Naive thymus-derived CD8-positive, alpha-beta T cell (primary cell): ENCODE measurements around the gene LHX3. TPM values are rescaled to one million over a fixed set of nuclear protein-coding genes. Genes with fewer than 3 reads are reported as not detected.

Experiments used
- ATAC-seq, 2 donors: fragments of 150-1000 bp; cut with Tn5 transposase in 1 of 2; sonication (Bioruptor Pico), chemical (Tn5 transposase) in 1 of 2; 1 replicate in 1 of 2; 2 replicates in 1 of 2; pipeline ENCODE4 v1.10.0; 2021; ENCODE audit warnings: mild to moderate bottlenecking in 2 of 2, moderate library complexity in 2 of 2
- POLR2A ChIA-PET: fragments of 350-600 bp; sonication (Branson Sonifier 250); formaldehyde crosslinking; loops from one replicate; lab custom pipeline; 2021; ENCODE audit warnings: antibody characterized with exemption; lab: Charles Lee
- DNase-seq, 10 donors: peaks; one replicate each; pipeline versions ENCODE4 v3.0.0 to v3.0.0-alpha.2; 2020 to 2022
- H3K27ac Mint-ChIP-seq, 10 donors: one replicate each; pipeline ENCODE4 v1.8.0; 2020 to 2022; ENCODE audit warnings: mild to moderate bottlenecking in 10 of 10, mixed read lengths in 10 of 10, moderate library complexity in 4 of 10, inconsistent platforms in 1 of 10
- H3K27me3 Mint-ChIP-seq, 5 donors: one replicate each; pipeline ENCODE4 v1.8.0; 2021 to 2022; ENCODE audit warnings: mixed read lengths in 5 of 5
- H3K36me3 Mint-ChIP-seq, 3 donors: one replicate each; pipeline ENCODE4 v1.8.0; 2020 to 2022; ENCODE audit warnings: mixed read lengths in 3 of 3, mild to moderate bottlenecking in 2 of 3, inconsistent platforms in 1 of 3
- H3K4me1 Mint-ChIP-seq, 4 donors: one replicate each; pipeline ENCODE4 v1.8.0; 2021 to 2022; ENCODE audit warnings: mixed read lengths in 4 of 4
- H3K4me3 Mint-ChIP-seq, 10 donors: one replicate each; pipeline ENCODE4 v1.8.0; 2020 to 2022; ENCODE audit warnings: mild to moderate bottlenecking in 10 of 10, mixed read lengths in 10 of 10, moderate library complexity in 6 of 10, inconsistent platforms in 1 of 10
- H3K9me3 Mint-ChIP-seq, 9 donors: one replicate each; pipeline ENCODE4 v1.8.0; 2020 to 2022; ENCODE audit warnings: mixed read lengths in 9 of 9, mild to moderate bottlenecking in 3 of 9, inconsistent platforms in 1 of 9, moderate library complexity in 1 of 9
- polyA plus RNA-seq, 3 donors: library from polyadenylated mRNA; unstranded; fragments of 300-500 nt; fragmentation: Illumina TruSeq; gene quantifications; one replicate each; pipeline ENCODE4 v1.2.3, GENCODE V29; 2021
- total RNA-seq, 8 experiments: library from RNA in 2 of 8; stranded (reverse) in 2 of 8; gene quantifications; one replicate each; pipeline ENCODE4 v1.2.3 and lab custom pipeline; 2021 to 2026

The LHX3 gene
- total and polyA plus RNA-seq, 5 experiments from 2014 or later = not detected

- POLR2A ChIA-PET = interaction anchor here (0.5 kb wide), 1 partner anchor 41 kb away, joined by 4 read pairs; no protein-coding TSS in a partner anchor
- Mint-ChIP-seq H3K9me3 (no peaks in the 10 kb centered on the region), H3K27me3 (peaks cover 11 to 69% (median 32%) of the 10 kb centered on the region in 5 donors), H3K36me3 (peaks cover 0 to 4% (median 0%) of the 10 kb centered on the region in 3 donors), H3K4me1 (peaks cover 0 to 5% (median 3%) of the 10 kb centered on the region in 4 donors), H3K4me3 (no peak overlapping the region), H3K27ac (no peak overlapping the region)
- no peak for ATAC-seq
- no peak for DNase-seq
Measured at GRCh38 chr9:136191960-136192286, 13.0 kb downstream of the LHX3 start.

- H3K36me3 Mint-ChIP-seq = peaks cover 0 to under 1% (median 0%) of the 10 kb centered on the region in 3 donors
- no peak for DNase-seq
- no peak for ATAC-seq
- peaks cover 0 to 1% (median 0%) of the 10 kb centered on the region in 4 donors for H3K4me1 Mint-ChIP-seq
- no peak overlapping the region for H3K27ac Mint-ChIP-seq
- no peaks in the 10 kb centered on the region for H3K9me3 Mint-ChIP-seq
- H3K4me3 Mint-ChIP-seq = no peak overlapping the region
- POLR2A ChIA-PET = no interaction called here
- peaks cover 8 to 69% (median 31%) of the 10 kb centered on the region in 5 donors for H3K27me3 Mint-ChIP-seq
Measured at GRCh38 chr9:136191099-136191959, 13.6 kb downstream of the LHX3 start.

DNA sequence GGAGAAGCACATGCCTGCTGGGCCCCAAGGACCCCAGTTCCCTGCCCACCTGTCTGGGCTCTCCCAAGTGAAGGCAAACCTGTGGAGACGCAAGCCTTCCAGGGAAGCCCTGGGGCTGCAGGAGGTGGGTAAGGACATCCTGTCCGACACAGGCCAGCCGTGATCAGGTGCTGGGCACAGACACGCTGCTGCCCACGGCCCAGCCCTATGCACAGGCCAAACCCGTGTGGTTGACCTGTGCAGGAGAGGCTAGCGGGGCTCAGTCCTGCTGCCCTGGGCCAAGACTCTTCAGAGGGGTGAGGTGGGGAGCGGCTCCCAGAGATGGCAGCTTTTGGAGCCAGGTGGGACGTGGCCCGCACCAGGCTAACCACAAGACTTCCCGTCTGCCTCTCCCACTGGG, 14.3 kb downstream of the LHX3 start:
- ATAC-seq = no peak
- POLR2A ChIA-PET = no interaction called here

DNA sequence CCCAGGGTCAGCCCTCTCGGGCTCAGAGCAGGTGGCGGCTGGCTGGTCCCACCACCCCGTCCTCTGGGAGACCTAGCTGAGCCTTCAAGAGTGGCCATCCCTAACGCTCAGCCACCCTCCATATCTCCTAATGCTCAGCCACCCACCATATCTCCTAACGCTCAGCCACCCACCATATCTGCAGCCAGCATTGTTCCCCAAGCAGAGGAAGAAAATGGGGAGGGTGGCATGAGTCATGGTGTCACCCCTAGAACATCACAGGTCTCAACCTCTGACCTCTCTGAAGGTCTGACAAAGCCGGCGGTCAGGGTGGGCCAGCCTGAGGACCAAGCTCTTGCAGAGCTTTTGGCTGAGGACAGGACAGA, 14.7 kb downstream of the LHX3 start:
- Mint-ChIP-seq H3K4me1 (peaks cover 0 to 1% (median 0%) of the 10 kb centered on the region in 4 donors), H3K4me3 (no peak overlapping the region), H3K27me3 (peaks cover 6 to 65% (median 32%) of the 10 kb centered on the region in 5 donors), H3K27ac (no peak overlapping the region), H3K36me3 (no peaks in the 10 kb centered on the region), H3K9me3 (no peaks in the 10 kb centered on the region)
- POLR2A ChIA-PET = interaction anchor here (0.6 kb wide), 1 partner anchor 283 kb away, joined by 4 read pairs; the partner anchor contains the start of gene CAMSAP1
- DNase-seq = no peak
- no peak for ATAC-seq

More for the DNA sequence above, 14.3 kb downstream of the LHX3 start:
- H3K9me3 Mint-ChIP-seq = no peaks in the 10 kb centered on the region
- peaks cover 6 to 65% (median 29%) of the 10 kb centered on the region in 5 donors for H3K27me3 Mint-ChIP-seq
- H3K27ac Mint-ChIP-seq = no peak overlapping the region
- H3K4me3 Mint-ChIP-seq = no peak overlapping the region
- peaks cover 0 to 1% (median 0%) of the 10 kb centered on the region in 4 donors for H3K4me1 Mint-ChIP-seq
- DNase-seq = no peak
- no peaks in the 10 kb centered on the region for H3K36me3 Mint-ChIP-seq

DNA sequence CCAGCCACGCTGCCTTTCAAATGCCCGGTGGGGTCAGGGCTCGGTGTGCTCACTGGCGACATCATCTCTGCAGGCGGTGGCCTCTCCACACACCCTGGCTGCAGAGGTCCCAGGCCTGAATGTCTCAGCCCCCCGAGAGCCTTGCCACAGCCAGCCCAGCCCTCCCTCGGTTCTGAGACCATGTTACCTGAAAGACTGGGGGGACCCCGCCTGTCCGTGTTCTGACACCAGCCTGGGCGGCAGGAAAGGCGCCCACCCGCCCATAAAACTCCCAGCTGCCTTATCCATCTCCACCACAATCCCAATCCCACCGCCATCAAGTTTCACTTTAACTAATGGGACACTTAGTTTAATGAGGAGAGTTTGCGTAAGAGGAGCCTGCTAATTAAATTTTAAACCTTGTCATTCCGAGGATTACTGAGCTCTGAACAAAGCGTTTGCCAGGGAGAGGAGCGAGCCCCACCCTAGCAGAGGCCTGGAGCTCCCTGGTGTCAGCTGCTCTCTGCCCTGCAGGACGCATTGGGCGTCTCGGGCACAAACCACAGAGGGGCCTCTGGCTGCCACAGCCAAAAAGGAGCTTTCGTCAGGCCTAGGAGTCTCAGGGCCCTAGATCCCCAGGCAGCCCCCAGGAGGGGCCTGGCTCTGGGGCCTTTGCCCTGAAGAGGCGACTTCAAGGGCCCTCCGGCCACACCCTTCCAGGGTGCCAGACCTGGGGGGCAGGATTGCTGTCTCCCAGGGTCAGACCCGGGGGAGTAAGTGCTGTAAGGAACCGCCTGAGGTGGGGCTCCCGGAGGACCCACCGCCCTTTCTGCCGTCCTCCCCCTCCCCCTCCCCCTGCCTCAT, 15.3 kb downstream of the LHX3 start:
- H3K4me3 Mint-ChIP-seq = no peak overlapping the region
- no peak for DNase-seq
- H3K27ac Mint-ChIP-seq = no peak overlapping the region
- no peak for ATAC-seq
- POLR2A ChIA-PET = interaction anchor here (0.6 kb wide), 1 partner anchor 282 kb away, joined by 4 read pairs; the partner anchor contains the start of gene CAMSAP1
- no peaks in the 10 kb centered on the region for H3K4me1 Mint-ChIP-seq
- H3K27me3 Mint-ChIP-seq = peaks cover 7 to 65% (median 34%) of the 10 kb centered on the region in 5 donors
- H3K36me3 Mint-ChIP-seq = no peaks in the 10 kb centered on the region
- H3K9me3 Mint-ChIP-seq = no peaks in the 10 kb centered on the region

- POLR2A ChIA-PET = no interaction called here
- no peak overlapping the region for H3K27ac Mint-ChIP-seq
- H3K4me3 Mint-ChIP-seq = no peak overlapping the region
- DNase-seq (no peak), ATAC-seq (no peak)
- H3K4me1 Mint-ChIP-seq = no peaks in the 10 kb centered on the region
- H3K27me3 Mint-ChIP-seq = peaks cover 8 to 66% (median 34%) of the 10 kb centered on the region in 5 donors
- no peaks in the 10 kb centered on the region for H3K9me3 Mint-ChIP-seq
- no peaks in the 10 kb centered on the region for H3K36me3 Mint-ChIP-seq
Measured at GRCh38 chr9:136187683-136188586, 17.0 kb downstream of the LHX3 start.

GRCh38 chr9:136187197-136187596, 17.7 kb downstream of the LHX3 start:
- ATAC-seq = no peak
- H3K27ac Mint-ChIP-seq = no peak overlapping the region

GRCh38 chr9:136186386-136186785, 18.5 kb downstream of the LHX3 start:
- Mint-ChIP-seq H3K36me3 (no peaks in the 10 kb centered on the region), H3K4me3 (no peak overlapping the region), H3K27ac (peak overlapping the region in 1 of 10 donors; percentile 69), H3K4me1 (no peaks in the 10 kb centered on the region), H3K9me3 (no peaks in the 10 kb centered on the region), H3K27me3 (peaks cover 8 to 57% (median 30%) of the 10 kb centered on the region in 5 donors)
- ATAC-seq (no peak), DNase-seq (no peak)
- POLR2A ChIA-PET = no interaction called here

More at GRCh38 chr9:136187197-136187596, 17.7 kb downstream of the LHX3 start:
- POLR2A ChIA-PET = no interaction called here
- Mint-ChIP-seq H3K27me3 (peaks cover 8 to 63% (median 34%) of the 10 kb centered on the region in 5 donors), H3K9me3 (no peaks in the 10 kb centered on the region), H3K36me3 (no peaks in the 10 kb centered on the region), H3K4me1 (no peaks in the 10 kb centered on the region), H3K4me3 (no peak overlapping the region)
- DNase-seq = no peak

DNA sequence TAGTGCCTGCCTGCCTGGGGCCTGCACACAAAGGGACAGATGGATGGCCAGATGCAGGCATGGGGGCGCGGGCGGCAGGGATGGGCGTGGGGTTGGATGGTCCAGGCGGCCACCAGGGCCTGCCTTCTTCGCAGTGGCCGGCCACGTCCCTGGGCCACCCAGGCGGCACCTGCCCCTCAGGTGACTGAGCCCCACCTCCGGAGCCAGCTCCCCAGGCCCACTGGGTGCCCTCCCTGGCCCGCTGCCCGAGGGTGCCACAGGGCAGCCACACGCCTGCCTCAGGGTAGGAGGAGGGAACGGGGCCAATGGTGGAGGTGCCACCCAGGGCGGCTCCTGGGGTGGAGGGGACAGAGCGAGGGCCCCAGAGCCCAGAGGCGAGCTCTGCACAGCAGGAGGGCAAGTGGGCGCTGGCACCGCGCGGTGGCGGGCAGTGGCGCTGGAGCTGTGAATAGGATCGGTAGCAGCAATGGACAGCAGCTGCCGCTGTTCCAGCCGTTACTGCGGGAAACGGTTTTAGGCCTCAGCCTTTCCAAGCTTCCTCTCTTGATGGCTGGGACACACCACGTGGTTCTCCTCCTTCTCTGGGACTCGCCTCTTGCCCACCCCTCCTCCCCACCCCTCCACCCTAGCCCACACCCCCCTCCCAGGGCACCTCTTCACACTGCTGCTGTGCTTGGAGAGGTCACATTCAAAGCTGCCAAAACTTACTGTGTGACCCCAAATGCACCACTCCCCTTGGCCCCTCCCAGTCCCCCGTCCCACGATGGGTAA, 19.1 kb downstream of the LHX3 start:
- H3K9me3 Mint-ChIP-seq = no peaks in the 10 kb centered on the region
- POLR2A ChIA-PET = no interaction called here
- H3K4me3 Mint-ChIP-seq = no peak overlapping the region
- ATAC-seq (no peak), DNase-seq (no peak)
- peak overlapping the region in 1 of 10 donors; percentile 69 for H3K27ac Mint-ChIP-seq
- peaks cover 6 to 51% (median 24%) of the 10 kb centered on the region in 5 donors for H3K27me3 Mint-ChIP-seq
- no peaks in the 10 kb centered on the region for H3K4me1 Mint-ChIP-seq
- no peaks in the 10 kb centered on the region for H3K36me3 Mint-ChIP-seq

DNA sequence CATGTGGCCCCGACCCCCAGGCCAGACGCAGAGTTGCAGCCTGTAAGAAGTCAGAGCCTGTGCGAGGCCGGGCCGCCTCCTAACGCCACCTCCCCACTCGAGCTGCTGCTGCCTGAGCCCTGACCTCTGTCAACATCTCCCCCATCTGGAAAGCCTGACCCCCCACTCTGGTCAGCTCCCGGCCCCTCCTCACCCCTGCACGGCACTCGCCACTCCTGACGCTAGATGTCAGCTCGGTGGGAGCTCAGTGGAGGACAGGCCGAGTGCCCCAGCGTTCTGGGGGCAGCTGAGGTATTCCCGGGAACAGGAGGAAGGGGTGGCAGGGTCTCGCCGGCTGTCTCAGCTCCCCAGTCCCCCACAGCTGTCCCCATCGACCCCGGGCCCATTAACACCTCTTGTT, 19.9 kb downstream of the LHX3 start:
- POLR2A ChIA-PET = no interaction called here
- ATAC-seq = no peak
- Mint-ChIP-seq H3K4me3 (no peak overlapping the region), H3K36me3 (no peaks in the 10 kb centered on the region), H3K9me3 (no peaks in the 10 kb centered on the region), H3K27ac (no peak overlapping the region), H3K27me3 (peaks cover 6 to 43% (median 22%) of the 10 kb centered on the region in 5 donors), H3K4me1 (no peaks in the 10 kb centered on the region)
- DNase-seq = no peak

- Mint-ChIP-seq H3K9me3 (no peaks in the 10 kb centered on the region), H3K27ac (no peak overlapping the region), H3K4me1 (no peaks in the 10 kb centered on the region), H3K27me3 (peaks cover 2 to 41% (median 20%) of the 10 kb centered on the region in 5 donors), H3K4me3 (no peak overlapping the region), H3K36me3 (no peaks in the 10 kb centered on the region)
- POLR2A ChIA-PET = no interaction called here
- DNase-seq = no peak
- no peak for ATAC-seq
Measured at GRCh38 chr9:136182850-136183422, 22.0 kb downstream of the LHX3 start.
